ENCODE measurements around the gene ZNF282. TPM values are rescaled to one million over a fixed set of nuclear protein-coding genes. Genes with fewer than 3 reads are reported as not detected.
A peak's percentile ranks its signal among the peaks of the same experiment; 100 is the strongest.

Gene ZNF282
- total RNA-seq, 1 experiment from 2014 or later = 39.0 TPM

GRCh38 chr7:149196151-149196704 is 882 bp downstream of the ZNF282 start:
- DNase-seq = no peak
- Histone ChIP-seq H2BK12ac (ENCODE audit: insufficient read length, low read depth, low read length) (no peak overlapping the region), H3K23ac (ENCODE audit: insufficient read length, low read depth, low read length) (no peak overlapping the region), H3K18ac (ENCODE audit: insufficient read length, low read depth, low read length) (no peak overlapping the region), H3K27me3 (ENCODE audit: insufficient read depth, low read length) (no peaks in the 10 kb centered on the region), H4K20me1 (ENCODE audit: control insufficient read depth, insufficient read depth, insufficient read length) (no peaks in the 10 kb centered on the region), H2AFZ (ENCODE audit: low read length) (no peak overlapping the region), H2BK120ac (ENCODE audit: low read depth, low read length, poor library complexity, severe bottlenecking) (no peak overlapping the region), H2BK15ac (ENCODE audit: low read depth, low read length) (no peak overlapping the region), H3K4me2 (ENCODE audit: insufficient read depth, insufficient read length, low read length) (peak overlapping the region; percentile 53), H4K5ac (ENCODE audit: insufficient read length, low read depth, low read length) (no peak overlapping the region), H3K9ac (ENCODE audit: extremely low read depth, insufficient read length, low read length) (peak overlapping the region; percentile 77), H3K4me1 (ENCODE audit: insufficient read depth, low read length) (no peaks in the 10 kb centered on the region), H3K79me1 (ENCODE audit: insufficient read depth, low read depth, low read length, poor library complexity, severe bottlenecking) (peaks cover 3% of the 10 kb centered on the region), H3K9me3 (ENCODE audit: control insufficient read depth, low read depth, low read length) (no peaks in the 10 kb centered on the region), H3T11ph (ENCODE audit: low read length) (no peak overlapping the region), H3K4ac (ENCODE audit: low read depth, low read length) (no peak overlapping the region), H2AK5ac (ENCODE audit: insufficient read length, low read length) (no peak overlapping the region), H3K14ac (ENCODE audit: insufficient read depth, low read length) (no peak overlapping the region), H2BK20ac (ENCODE audit: low read depth, low read length, poor library complexity, severe bottlenecking) (no peak overlapping the region), H3K27ac (ENCODE audit: insufficient read length, low read depth, low read length) (no peak overlapping the region), H3K79me2 (ENCODE audit: insufficient read depth, low read length) (peaks cover 3% of the 10 kb centered on the region; the same call in 1 of the 2 replicates), H4K91ac (ENCODE audit: insufficient read length, low read depth, low read length) (no peak overlapping the region), H3K23me2 (ENCODE audit: insufficient read length, low read depth, low read length, poor library complexity, severe bottlenecking) (peaks cover 7% of the 10 kb centered on the region), H4K8ac (replicated peaks; ENCODE audit: insufficient read length, low read depth, low read length) (no peak overlapping the region), H2BK5ac (ENCODE audit: insufficient read length, low read length) (no peak overlapping the region), H3K56ac (ENCODE audit: insufficient read length, low read depth, low read length) (no peak overlapping the region)
- H3K4me1 Mint-ChIP-seq = peaks cover 12 to 21% of the 10 kb centered on the region in 2 experiments
- TF ChIP-seq CTCF (conservative IDR thresholded peaks at IDR 0.05) = no peak
- no CpG with 5 or more reads among the region's 17 CpGs for WGBS (ENCODE audit: extremely low coverage, insufficient read length, low lambda C conversion rate)
- peaks cover 29 to 43% (median 42%) of the 10 kb centered on the region in 3 experiments for H3K36me3 Mint-ChIP-seq (ENCODE audit: insufficient read depth in 1 of 3, low read depth in 3 of 3)
- no peaks in the 10 kb centered on the region for H3K27me3 Mint-ChIP-seq (ENCODE audit: low read depth)
- no peaks in the 10 kb centered on the region; a peak in 1 of 5 replicates for H3K9me3 Mint-ChIP-seq
- H3K27ac Mint-ChIP-seq = peak overlapping the region in 2 of 3 experiments; percentile 83 to 93; a peak in 5 of 7 replicates
- peak overlapping the region; percentile 89 to 95 for H3K4me3 Mint-ChIP-seq

Measured in H9 (cell line).